H1 (cell line): ENCODE measurements around the gene JADE3. TPM values are rescaled to one million over a fixed set of nuclear protein-coding genes. Genes with fewer than 3 reads are reported as not detected.

Experiments
- NANOG ChIP-seq: IDR thresholded peaks from 2 replicates; pipeline ENCODE4 v1.6.1; 2011; ENCODE audit warnings: low read length, low read depth, mild to moderate bottlenecking, inconsistent platforms; ENCODE audit not compliant: insufficient read depth, poor library complexity, severe bottlenecking
- POU5F1 ChIP-seq: IDR thresholded peaks from 2 replicates; pipeline ENCODE4 v1.6.1; 2011; ENCODE audit warnings: low read depth, mild to moderate bottlenecking, low read length, moderate library complexity
- SIRT6 ChIP-seq: IDR thresholded peaks from one replicate; pipeline ENCODE4 v1.7.1; 2012; ENCODE audit warnings: low read length, inconsistent platforms
- USF2 ChIP-seq: IDR thresholded peaks from 2 replicates; pipeline ENCODE4 v1.6.1; 2011; ENCODE audit warnings: low read length, improper control_type of control experiment
- polyA plus RNA-seq, 7 experiments: library from polyadenylated mRNA; depleted of rRNA in 3 of 7; stranded (reverse) in 5 of 7; unstranded in 2 of 7; fragments of >200 nt in 5 of 7; fragments of 200-250 nt in 2 of 7; gene quantifications; 1 replicate in 5 of 7; 2 replicates in 1 of 7; 4 replicates in 1 of 7; pipeline versions ENCODE4 v1.2.1 to v1.2.3, GENCODE V29; 2011 to 2013; ENCODE audit warnings: missing spikeins in 2 of 7, mixed read lengths in 2 of 7
- total RNA-seq: library from RNA; stranded (reverse); fragmentation: NEBNext Ultra II Directional; extraction: Animal tissue kit (Norgen Biotek cat#: 25700); gene quantifications from 2 replicates; pipeline ENCODE4 v1.2.1, GENCODE V29; 2021

Gene JADE3
- total and polyA plus RNA-seq, 2 of the 8 experiments (the other 6 are each of a cell fraction or from before 2014, with no cell fraction given): 6.9 to 21.5 TPM

DNA sequence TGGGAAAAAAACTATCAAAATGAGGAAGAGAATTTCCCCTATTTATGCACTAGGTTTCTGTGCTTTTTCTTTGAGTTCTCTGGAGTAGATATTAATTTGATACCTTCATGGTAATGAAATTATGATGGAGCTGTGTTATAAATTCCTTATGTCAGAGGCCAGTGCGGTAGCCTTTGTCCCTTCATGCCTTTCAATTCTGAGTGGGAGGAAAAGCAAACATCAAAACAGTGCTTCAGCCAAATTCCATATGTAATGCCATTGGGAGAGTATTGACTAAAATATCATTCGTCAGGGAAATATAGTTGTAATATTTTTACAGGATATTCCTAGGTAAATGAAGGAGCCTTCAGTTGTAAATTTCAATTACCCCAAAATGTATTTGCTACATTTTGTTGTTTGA is 148.5 kb downstream of the JADE3 start (continued):
- TF ChIP-seq NANOG: no peak
- no peak for TF ChIP-seq USF2
- no peak for TF ChIP-seq POU5F1
- TF ChIP-seq SIRT6: no peak
